ENCODE data around the gene ELAC2.
"Not testable (repeated sequence)": the region's sequence is repeated elsewhere in the genome, so short reads cannot be mapped to it uniquely, and the experiment has no call there.

ELAC2 gene

GRCh38 chr17:12985431-12986293 lies 32.2 kb downstream of the ELAC2 start:
- DNase-seq (ENCODE audit: extremely low read depth, low read depth): no peak
- TF ChIP-seq CTCF (IDR thresholded peaks at IDR 0.05; ENCODE audit: low read depth, low read length, missing control alignments): no peak
- H3K4me3 ChIP-seq (replicated peaks; ENCODE audit: low read depth, low read length): no peak overlapping the region

GRCh38 chr17:12983991-12984884 lies 33.6 kb downstream of the ELAC2 start:
- DNase-seq (ENCODE audit: extremely low read depth, low read depth): no peak
- TF ChIP-seq CTCF (IDR thresholded peaks at IDR 0.05; ENCODE audit: low read depth, low read length, missing control alignments): no peak
- no peak overlapping the region for H3K4me3 ChIP-seq (replicated peaks; ENCODE audit: low read depth, low read length)

- no peak for DNase-seq (ENCODE audit: extremely low read depth, low read depth)
- no peak overlapping the region for H3K4me3 ChIP-seq (replicated peaks; ENCODE audit: low read depth, low read length)
- no peak for TF ChIP-seq CTCF (IDR thresholded peaks at IDR 0.05; ENCODE audit: low read depth, low read length, missing control alignments)
Measured at GRCh38 chr17:12982224-12982623, 35.6 kb downstream of the ELAC2 start.

GRCh38 chr17:12979826-12980500 lies 37.9 kb downstream of the ELAC2 start:
- TF ChIP-seq CTCF (IDR thresholded peaks at IDR 0.05; ENCODE audit: low read depth, low read length, missing control alignments): no peak
- DNase-seq (ENCODE audit: extremely low read depth, low read depth): no peak
- H3K4me3 ChIP-seq (replicated peaks; ENCODE audit: low read depth, low read length): no peak overlapping the region

- H3K4me3 ChIP-seq (replicated peaks; ENCODE audit: low read depth, low read length): no peak overlapping the region
- TF ChIP-seq CTCF (IDR thresholded peaks at IDR 0.05; ENCODE audit: low read depth, low read length, missing control alignments): no peak
- DNase-seq (ENCODE audit: extremely low read depth, low read depth): no peak
Measured at GRCh38 chr17:12979246-12979645, 38.6 kb downstream of the ELAC2 start.

GRCh38 chr17:12978787-12979186 lies 39.0 kb downstream of the ELAC2 start:
- not testable (repeated sequence) for H3K4me3 ChIP-seq (replicated peaks; ENCODE audit: low read depth, low read length); DNase-seq (ENCODE audit: extremely low read depth, low read depth)

Data from HFF-Myc (cell line).